SIG-M5 treated with dmso at 0.1 percent for 504 hours (cell line): Measurements from ENCODE around the gene MRFAP1L1.
A peak's percentile ranks its signal among the peaks of the same experiment; 100 is the strongest.
"Not testable (repeated sequence)": the region's sequence is repeated elsewhere in the genome, so short reads cannot be mapped to it uniquely, and the experiment has no call there.

ENCODE experiments used
- DNase-seq: peaks from one replicate; lab custom pipeline; 2025; ENCODE audit not compliant: unreplicated experiment; lab: John Stamatoyannopoulos, UW

Gene MRFAP1L1

GRCh38 chr4:6734165-6734786 is 24.6 kb upstream of the MRFAP1L1 start:
- DNase-seq, result no peak

- DNase-seq, result no peak
Observed at GRCh38 chr4:6733358-6734164, 23.9 kb upstream of the MRFAP1L1 start.

GRCh38 chr4:6732441-6733357 is 23.0 kb upstream of the MRFAP1L1 start:
- DNase-seq, result no peak

GRCh38 chr4:6731780-6732179 is 22.1 kb upstream of the MRFAP1L1 start:
- no peak for DNase-seq

- DNase-seq, result no peak
Observed at GRCh38 chr4:6731318-6731675, 21.6 kb upstream of the MRFAP1L1 start.

- no peak for DNase-seq
Observed at GRCh38 chr4:6730603-6731317, 21.1 kb upstream of the MRFAP1L1 start.

GRCh38 chr4:6728320-6729029 is 18.8 kb upstream of the MRFAP1L1 start:
- DNase-seq, result no peak

GRCh38 chr4:6727943-6728250 is 18.2 kb upstream of the MRFAP1L1 start:
- DNase-seq, result no peak

- DNase-seq, result no peak
Observed at GRCh38 chr4:6727081-6727942, 17.6 kb upstream of the MRFAP1L1 start.

GRCh38 chr4:6725427-6725961 is 15.8 kb upstream of the MRFAP1L1 start:
- DNase-seq, result not testable (repeated sequence)

- no peak for DNase-seq
Observed at GRCh38 chr4:6724421-6725111, 14.9 kb upstream of the MRFAP1L1 start.

GRCh38 chr4:6723851-6724250 is 14.2 kb upstream of the MRFAP1L1 start:
- DNase-seq, result no peak

- no peak for DNase-seq
Observed at GRCh38 chr4:6722891-6723290, 13.2 kb upstream of the MRFAP1L1 start.

GRCh38 chr4:6721121-6721520 is 11.5 kb upstream of the MRFAP1L1 start:
- DNase-seq, result no peak

- DNase-seq, result peak; percentile 46
Observed at GRCh38 chr4:6720202-6720699, 10.6 kb upstream of the MRFAP1L1 start.

- DNase-seq, result no peak
Observed at GRCh38 chr4:6719611-6720179, 10.0 kb upstream of the MRFAP1L1 start.

- no peak for DNase-seq
Observed at GRCh38 chr4:6718932-6719610, 9.4 kb upstream of the MRFAP1L1 start.
